Right atrium auricular region (tissue), 2 donors: ENCODE data around the gene ANTXR2. TPM values are rescaled to one million over a fixed set of nuclear protein-coding genes. Genes with fewer than 3 reads are reported as not detected.

Experiments
- DNase-seq: peaks from one replicate; pipeline ENCODE4 v3.0.0-alpha.2; 2019; ENCODE audit warnings: low spot score
- H3K27ac ChIP-seq, 2 donors: fragments of 200-600 bp; sonication (generic); 1 replicate in 1 of 2; 2 replicates in 1 of 2; pipeline ENCODE4 v1.5.1; 2016 to 2019
- H3K27me3 ChIP-seq, 2 donors: fragments of 200-600 bp; sonication (generic); one replicate each; pipeline versions ENCODE4 v1.5.1 to v1.6.0; 2017 to 2019
- H3K36me3 ChIP-seq: fragments of 200-600 bp; sonication (generic); one replicate; pipeline ENCODE4 v1.5.1; 2016
- H3K4me1 ChIP-seq, 2 donors: fragments of 200-600 bp; sonication (generic); one replicate each; pipeline versions ENCODE4 v1.5.1 to v1.6.0; 2017 to 2019
- H3K4me3 ChIP-seq, 2 donors: fragments of 200-600 bp; sonication (generic); 1 replicate in 1 of 2; 2 replicates in 1 of 2; pipeline ENCODE4 v1.5.1; 2017 to 2019; ENCODE audit warnings: mild to moderate bottlenecking in 1 of 2, moderate library complexity in 1 of 2
- H3K9me3 ChIP-seq, 2 donors: fragments of 200-600 bp; sonication (generic); one replicate each; pipeline ENCODE4 v1.5.1; 2019
- CTCF ChIP-seq, 2 donors: fragments of 200-600 bp; sonication (generic); IDR thresholded peaks; one replicate each; pipeline ENCODE4 v1.5.1; 2019; ENCODE audit warnings: antibody characterized with exemption in 2 of 2
- total RNA-seq, 2 donors: library from RNA; depleted of rRNA; stranded (reverse); fragments of >200 nt; gene quantifications; one replicate each; pipeline ENCODE4 v1.1.0, GENCODE V29; 2016

ANTXR2 gene
- total RNA-seq, 2 donors from 2014 or later, result 24.5 to 32.8 TPM

DNA sequence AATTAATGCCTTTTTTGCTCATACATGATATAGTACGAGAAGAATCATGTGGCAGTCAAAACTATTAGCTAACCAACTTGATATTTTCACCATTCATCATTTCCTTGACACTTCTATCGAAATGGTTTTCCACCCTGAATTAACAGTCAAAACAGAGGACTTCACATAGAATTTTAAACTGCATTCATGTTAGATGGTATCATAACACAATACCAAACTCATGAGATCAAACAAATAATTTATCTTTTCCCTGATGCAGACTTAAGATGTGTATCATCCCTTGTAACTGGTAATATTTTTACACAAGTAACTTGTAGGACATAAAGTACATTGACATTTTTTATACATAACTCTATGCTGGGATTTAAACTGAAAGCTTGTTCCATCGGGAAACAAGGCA lies 18.2 kb upstream of the ANTXR2 start:
- H3K27me3 ChIP-seq, result no peaks in the 10 kb centered on the region
- no peak overlapping the region for H3K4me3 ChIP-seq
- TF ChIP-seq CTCF (IDR thresholded peaks at IDR 0.05), result no peak
- H3K4me1 ChIP-seq, result peaks cover 0 to 2% of the 10 kb centered on the region in 2 donors
- no peak for DNase-seq
- no peaks in the 10 kb centered on the region for H3K9me3 ChIP-seq
- no peaks in the 10 kb centered on the region for H3K36me3 ChIP-seq
- H3K27ac ChIP-seq, result no peak overlapping the region

GRCh38 chr4:80090090-80090489 lies 17.1 kb upstream of the ANTXR2 start:
- no peak for DNase-seq
- Histone ChIP-seq H3K9me3 (no peaks in the 10 kb centered on the region), H3K4me1 (no peaks in the 10 kb centered on the region), H3K27ac (no peak overlapping the region), H3K4me3 (no peak overlapping the region), H3K27me3 (no peaks in the 10 kb centered on the region), H3K36me3 (no peaks in the 10 kb centered on the region)
- TF ChIP-seq CTCF (IDR thresholded peaks at IDR 0.05), result no peak

DNA sequence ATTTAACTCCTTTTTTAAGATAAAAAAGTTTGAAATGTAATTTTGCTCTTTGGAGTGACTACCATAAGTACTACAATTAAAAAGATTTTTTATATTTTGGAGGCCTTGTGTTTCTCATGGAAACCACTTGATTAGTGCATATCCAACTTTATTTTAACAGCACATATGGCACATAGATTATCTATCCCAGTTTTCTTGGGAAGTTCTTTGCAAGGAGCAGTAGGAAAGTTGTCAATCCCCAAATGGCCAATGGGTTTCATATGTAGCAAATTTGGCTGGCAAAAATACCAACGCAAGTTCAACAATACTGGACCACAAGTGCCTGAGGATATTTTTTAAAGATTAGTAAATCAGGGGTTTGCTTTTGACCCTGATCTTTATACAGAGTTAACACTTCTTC lies 15.4 kb upstream of the ANTXR2 start:
- H3K36me3 ChIP-seq, result no peaks in the 10 kb centered on the region
- no peaks in the 10 kb centered on the region for H3K27me3 ChIP-seq
- no peaks in the 10 kb centered on the region for H3K4me1 ChIP-seq
- TF ChIP-seq CTCF (IDR thresholded peaks at IDR 0.05), result no peak
- no peak for DNase-seq
- no peak overlapping the region for H3K4me3 ChIP-seq
- H3K9me3 ChIP-seq, result no peaks in the 10 kb centered on the region
- H3K27ac ChIP-seq, result no peak overlapping the region

- no peaks in the 10 kb centered on the region for H3K36me3 ChIP-seq
- DNase-seq, result no peak
- no peaks in the 10 kb centered on the region for H3K4me1 ChIP-seq
- H3K27me3 ChIP-seq, result no peaks in the 10 kb centered on the region
- H3K4me3 ChIP-seq, result no peak overlapping the region
- no peaks in the 10 kb centered on the region for H3K9me3 ChIP-seq
- TF ChIP-seq CTCF (IDR thresholded peaks at IDR 0.05), result no peak
- no peak overlapping the region for H3K27ac ChIP-seq
These were observed 13.3 kb upstream of the ANTXR2 start for GRCh38 chr4:80086296-80086695.

DNA sequence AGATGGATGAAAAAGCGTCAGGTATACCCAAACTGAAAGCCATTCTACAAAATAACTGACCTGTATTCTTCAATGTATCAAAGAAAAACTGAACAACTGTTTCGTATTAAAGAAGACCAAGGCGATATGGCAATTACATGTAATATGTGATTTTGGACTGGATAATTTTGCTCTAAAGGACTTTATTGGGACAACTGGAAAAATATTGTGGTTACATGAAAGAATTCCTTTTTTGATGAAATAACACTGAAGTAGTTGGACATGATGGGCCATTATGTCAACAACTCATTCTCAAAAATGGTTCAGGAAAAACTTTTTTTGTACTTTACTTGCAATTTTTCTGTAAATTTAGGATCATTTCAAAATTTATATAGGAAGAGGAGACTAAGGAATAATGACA lies 12.1 kb upstream of the ANTXR2 start:
- H3K27me3 ChIP-seq, result no peaks in the 10 kb centered on the region
- no peak for TF ChIP-seq CTCF (IDR thresholded peaks at IDR 0.05)
- H3K4me1 ChIP-seq, result no peaks in the 10 kb centered on the region
- no peak overlapping the region for H3K4me3 ChIP-seq
- H3K36me3 ChIP-seq, result no peaks in the 10 kb centered on the region
- DNase-seq, result no peak
- no peaks in the 10 kb centered on the region for H3K9me3 ChIP-seq
- H3K27ac ChIP-seq, result no peak overlapping the region

GRCh38 chr4:80082693-80083092 lies 9.7 kb upstream of the ANTXR2 start:
- Histone ChIP-seq H3K4me3 (no peak overlapping the region), H3K27me3 (no peaks in the 10 kb centered on the region), H3K27ac (no peak overlapping the region), H3K36me3 (no peaks in the 10 kb centered on the region), H3K4me1 (no peaks in the 10 kb centered on the region), H3K9me3 (no peaks in the 10 kb centered on the region)
- TF ChIP-seq CTCF (IDR thresholded peaks at IDR 0.05), result no peak
- no peak for DNase-seq
